ENCODE measurements around the gene SMIM44.
A peak's percentile ranks its signal among the peaks of the same experiment; 100 is the strongest.

Gene SMIM44

GRCh38 chr19:3434630-3435553 lies 48.3 kb downstream of the SMIM44 start:
- peak; percentile 98 for DNase-seq (ENCODE audit: low spot score)

- DNase-seq (ENCODE audit: low spot score), result no peak
Measured at GRCh38 chr19:3433805-3434540, 49.3 kb downstream of the SMIM44 start.

- DNase-seq (ENCODE audit: low spot score), result no peak
Measured at GRCh38 chr19:3433313-3433712, 49.9 kb downstream of the SMIM44 start.

Data from germinal center (tissue), 1 donor.